ENCODE data around the gene DUS1L.

- TF ChIP-seq EP300 (IDR thresholded peaks at IDR 0.05) (no peak), CTCF (IDR thresholded peaks at IDR 0.05) (no peak), POLR2A (IDR thresholded peaks at IDR 0.05) (no peak)
Observed at GRCh38 chr17:82081546-82081945, 15.9 kb upstream of the DUS1L start.
